NCI-H526 treated with DMSO at 0.1 percent for 48 hours (cell line): ENCODE data around the gene OGFOD3.
"Not testable (repeated sequence)": the region's sequence is repeated elsewhere in the genome, so short reads cannot be mapped to it uniquely, and the experiment has no call there.

Experiments used
- DNase-seq: peaks from one replicate; lab custom pipeline; 2025; lab: John Stamatoyannopoulos, UW

Gene OGFOD3

DNA sequence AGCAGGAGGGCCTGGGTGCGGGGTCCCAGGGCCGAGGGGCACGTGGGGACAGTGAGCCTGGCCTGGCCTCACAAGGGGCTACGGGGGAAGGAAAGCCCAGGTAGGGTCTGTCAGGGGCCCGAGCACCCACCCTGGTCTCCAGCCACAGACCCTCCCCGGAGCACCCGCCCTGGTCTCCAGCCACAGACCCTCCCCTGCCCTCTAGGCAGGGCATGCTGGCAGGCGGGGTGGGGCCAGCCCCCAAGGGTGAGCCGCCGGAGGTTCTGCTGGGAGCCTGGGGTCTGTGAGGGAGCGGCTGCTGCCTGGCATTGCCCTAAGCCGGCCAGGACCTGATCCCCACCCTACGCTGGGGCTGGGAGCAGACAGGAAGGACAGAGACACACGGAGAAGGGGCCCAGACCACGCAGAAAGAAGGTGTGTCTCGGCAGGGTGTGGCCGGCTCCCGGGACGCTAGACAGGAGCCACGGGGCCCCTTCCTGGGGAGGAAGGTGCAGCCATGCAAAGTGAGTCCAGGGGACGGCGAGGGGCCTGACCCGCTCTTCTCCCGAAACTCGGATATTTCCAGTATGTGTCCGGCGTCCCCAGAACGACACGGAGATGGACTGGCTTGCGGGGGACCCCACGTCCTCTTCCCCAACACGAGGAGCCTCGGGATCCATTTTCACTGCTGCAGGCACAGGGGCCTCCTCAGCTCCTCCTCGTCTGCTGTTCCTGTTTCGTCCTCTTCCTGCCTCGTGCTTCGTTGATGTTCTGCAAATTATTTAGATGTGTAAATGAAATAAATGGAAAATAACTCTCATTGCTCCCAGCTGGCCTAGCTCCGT lies 31.3 kb downstream of the OGFOD3 start:
- no peak for DNase-seq

DNA sequence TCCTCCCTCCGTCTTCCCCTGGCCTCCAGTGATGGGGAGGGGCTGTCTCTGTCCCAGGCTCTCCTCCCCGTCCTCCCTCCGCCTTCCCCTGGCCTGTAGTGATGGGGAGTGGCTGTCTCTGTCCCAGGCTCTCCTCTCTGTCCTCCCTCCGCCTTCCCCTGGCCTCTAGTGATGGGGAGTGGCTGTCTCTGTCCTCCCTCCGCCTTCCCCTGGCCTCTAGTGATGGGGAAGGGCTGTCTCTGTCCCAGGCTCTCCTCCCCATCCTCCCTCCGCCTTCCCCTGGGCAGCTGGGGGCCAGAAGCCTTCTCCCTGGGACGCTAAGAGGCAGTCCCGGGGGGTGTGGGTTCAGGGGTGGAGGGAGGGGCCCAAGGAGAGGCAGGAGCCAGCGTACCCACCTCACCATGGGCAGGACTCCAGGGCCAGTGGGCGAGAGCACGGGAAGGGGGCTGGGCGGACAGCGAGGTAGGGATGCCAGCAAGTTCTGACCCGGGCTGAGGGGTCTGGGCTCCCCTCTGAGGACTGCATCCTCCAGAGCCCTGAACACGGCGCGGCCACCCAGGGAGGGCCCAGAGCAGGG lies 32.0 kb downstream of the OGFOD3 start:
- DNase-seq: no peak

DNA sequence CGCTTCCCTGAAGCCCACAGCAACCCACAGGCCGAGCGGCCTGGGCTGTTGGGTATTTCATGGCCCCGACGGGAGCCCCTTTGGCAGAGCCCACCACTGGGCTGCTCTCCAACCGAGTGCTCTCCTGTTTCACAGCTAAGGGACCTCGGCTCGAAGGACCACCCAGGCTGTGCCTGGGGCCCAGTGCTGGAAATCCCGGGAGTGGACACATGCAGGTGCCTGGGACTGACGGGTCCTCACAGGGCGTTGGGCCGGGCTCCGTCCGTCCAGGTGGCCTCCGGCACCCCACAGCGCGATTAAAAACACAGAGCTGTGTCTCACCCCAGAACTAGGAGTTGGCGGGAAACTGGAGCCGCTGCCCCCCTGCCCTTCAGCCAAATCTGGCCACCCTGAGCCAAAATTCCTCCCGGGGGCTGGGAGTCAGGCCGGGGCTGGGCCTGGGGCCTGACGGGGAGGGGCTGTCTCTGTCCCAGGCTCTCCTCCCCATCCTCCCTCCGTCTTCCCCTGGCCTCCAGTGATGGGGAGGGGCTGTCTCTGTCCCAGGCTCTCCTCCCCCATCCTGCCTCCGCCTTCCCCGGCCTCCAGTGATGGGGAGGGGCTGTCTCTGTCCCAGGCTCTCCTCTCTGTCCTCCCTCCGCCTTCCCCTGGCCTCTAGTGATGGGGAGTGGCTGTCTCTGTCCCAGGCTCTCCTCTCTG lies 32.7 kb downstream of the OGFOD3 start:
- DNase-seq: no peak

DNA sequence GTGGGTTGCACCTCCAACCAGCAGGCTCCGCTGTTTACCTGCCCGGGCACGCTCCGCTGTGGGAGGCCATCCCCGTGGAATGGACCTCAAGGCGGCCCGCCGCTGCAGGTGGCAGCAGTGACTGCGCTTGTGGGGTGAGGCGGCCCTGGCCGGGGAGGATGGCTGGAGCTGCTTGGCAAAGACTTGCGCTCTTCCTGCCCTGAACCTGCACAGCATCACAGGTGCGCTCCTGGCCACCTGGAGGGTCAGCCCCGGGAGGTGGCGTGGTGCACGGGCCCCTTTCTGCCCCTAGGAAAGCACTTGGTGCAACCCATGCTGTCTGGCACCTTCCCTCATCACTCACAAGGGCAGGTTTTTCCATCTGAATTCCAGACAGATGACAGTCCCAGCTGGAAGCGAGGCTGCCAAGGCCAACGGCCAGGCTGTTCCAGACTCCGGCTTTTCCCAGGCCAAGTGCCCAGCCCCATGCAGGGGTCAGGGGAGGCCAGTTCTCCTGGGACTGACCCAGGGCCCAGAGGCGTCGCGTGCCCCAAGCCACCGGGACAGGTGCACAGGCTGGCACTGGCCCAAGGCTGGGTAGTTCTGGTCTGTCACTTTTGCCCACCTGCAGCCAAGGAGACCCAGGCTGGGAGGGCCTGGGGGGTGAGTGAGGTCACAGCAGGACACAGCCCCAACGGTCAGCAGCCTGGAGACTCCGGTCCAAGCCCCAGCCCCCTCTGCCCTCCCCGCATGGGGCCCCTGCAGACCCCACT lies 33.5 kb downstream of the OGFOD3 start:
- DNase-seq: peak; percentile 71

DNA sequence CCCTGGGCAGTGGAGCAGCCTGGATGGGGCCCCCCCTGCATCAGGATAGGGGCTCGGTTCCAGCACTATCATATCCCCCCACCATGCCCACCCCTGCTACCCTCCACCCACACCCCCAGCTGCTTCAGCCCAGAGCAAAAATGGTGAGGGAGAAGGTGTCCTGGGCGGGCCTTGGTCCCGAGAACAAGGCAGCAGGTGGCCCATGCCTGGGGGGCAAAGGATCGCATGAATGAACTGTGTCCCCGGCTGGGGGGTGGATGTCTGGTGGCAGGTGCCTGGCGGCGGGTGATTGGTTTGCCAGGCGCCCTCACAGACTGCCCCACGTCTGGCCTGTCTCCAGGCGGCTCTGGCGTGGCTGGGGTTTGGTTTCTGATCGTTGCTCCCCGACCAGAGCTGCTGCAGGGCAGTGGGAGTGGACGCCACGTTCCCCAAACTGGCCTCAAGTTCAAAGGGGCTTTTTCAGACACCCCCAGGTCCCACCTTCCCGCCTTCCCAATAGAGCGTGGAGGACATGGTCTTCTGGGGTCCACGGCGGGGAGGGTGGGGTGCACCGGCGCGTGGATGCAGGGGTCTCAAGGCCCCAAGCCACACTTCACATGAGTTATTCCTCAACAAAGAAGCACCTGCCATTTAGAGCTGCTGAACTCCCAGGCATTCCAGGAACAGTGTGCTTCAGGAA lies 34.2 kb downstream of the OGFOD3 start:
- peak; percentile 28 for DNase-seq

DNA sequence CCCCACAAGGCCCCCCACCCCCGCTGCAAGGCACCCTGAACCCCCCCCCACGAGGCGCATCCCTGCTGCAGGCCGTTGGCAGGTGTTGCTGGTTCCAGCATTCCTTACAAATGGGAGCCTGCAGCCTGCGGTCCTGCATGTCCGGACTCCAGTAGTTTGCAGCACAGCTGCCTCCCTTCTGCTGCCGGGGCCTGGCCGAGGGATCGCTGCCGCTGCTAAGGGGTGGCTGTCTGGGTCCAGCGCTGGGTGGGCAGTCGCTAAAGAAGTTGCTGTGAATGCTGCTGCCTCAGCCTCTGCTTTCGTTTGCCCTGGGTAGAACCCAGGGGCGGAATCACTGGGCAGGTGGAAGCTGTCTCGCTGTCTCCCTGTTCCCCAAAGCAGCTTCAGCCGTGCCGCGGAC lies 35.0 kb downstream of the OGFOD3 start:
- DNase-seq: no peak

DNA sequence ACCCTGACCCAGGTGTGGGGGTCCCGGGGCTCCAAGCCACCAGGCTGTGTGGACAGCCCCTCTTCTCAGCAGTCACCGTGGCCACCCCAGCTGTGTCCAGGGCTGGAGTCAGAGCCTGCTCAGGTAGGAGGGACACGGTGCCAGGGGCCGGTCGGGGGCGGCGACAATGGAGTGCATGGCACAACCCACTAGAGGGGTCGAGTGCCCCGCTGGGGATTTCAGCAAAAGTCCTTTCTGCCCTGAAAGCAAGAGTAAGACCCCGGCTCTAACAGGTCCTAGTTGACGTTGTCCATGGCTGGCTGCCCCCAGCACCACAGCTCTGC lies 35.5 kb downstream of the OGFOD3 start:
- DNase-seq: no peak

DNA sequence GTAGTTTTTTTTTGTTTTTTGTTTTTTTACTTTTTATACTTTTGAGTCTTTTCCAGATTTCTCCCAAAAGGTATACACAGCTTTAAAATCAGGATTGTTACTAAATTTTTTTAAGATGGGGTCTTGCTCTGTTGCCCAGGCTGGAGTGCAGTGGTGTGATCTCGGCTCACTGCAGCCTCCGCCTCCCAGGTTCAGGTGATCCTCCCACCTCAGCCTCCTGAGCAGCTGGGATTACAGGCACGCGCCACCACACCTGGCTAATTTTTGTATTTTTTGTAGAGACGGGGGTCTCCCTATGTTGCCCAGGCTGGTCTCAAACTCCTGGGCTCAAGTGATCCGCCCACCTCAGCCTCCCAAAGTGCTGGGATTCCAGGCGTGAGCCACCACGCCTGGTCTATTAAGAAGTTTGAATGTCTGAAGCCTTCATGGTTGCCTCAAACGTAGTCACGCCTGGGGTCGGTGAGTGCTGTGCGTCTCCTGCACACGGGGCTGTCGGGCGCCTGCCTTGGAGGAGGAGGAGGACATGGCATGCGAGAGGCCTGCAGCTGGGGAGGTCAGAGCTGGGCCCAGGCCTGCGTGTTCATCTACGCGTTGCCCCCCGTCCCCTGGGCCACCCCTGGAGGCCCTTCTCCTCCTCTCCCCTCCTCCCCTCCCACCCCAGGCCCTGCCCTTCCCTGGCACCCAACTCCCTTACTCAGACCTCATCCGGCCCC lies 36.0 kb downstream of the OGFOD3 start:
- DNase-seq: not testable (repeated sequence)

DNA sequence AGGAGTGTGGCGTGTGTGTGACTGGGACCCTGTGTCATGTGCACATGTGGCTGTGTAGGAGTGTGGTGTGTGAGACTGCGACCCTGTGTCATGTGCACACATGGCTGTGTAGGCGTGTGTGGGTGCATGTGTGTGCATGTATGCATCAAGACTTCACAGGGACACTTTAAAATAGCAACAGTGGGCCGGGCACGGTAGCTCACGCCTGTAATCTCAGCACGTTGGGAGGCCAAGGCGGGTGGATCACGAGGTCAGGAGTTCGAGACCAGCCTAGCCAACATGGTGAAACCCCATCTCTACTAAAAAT lies 36.7 kb downstream of the OGFOD3 start:
- not testable (repeated sequence) for DNase-seq

DNA sequence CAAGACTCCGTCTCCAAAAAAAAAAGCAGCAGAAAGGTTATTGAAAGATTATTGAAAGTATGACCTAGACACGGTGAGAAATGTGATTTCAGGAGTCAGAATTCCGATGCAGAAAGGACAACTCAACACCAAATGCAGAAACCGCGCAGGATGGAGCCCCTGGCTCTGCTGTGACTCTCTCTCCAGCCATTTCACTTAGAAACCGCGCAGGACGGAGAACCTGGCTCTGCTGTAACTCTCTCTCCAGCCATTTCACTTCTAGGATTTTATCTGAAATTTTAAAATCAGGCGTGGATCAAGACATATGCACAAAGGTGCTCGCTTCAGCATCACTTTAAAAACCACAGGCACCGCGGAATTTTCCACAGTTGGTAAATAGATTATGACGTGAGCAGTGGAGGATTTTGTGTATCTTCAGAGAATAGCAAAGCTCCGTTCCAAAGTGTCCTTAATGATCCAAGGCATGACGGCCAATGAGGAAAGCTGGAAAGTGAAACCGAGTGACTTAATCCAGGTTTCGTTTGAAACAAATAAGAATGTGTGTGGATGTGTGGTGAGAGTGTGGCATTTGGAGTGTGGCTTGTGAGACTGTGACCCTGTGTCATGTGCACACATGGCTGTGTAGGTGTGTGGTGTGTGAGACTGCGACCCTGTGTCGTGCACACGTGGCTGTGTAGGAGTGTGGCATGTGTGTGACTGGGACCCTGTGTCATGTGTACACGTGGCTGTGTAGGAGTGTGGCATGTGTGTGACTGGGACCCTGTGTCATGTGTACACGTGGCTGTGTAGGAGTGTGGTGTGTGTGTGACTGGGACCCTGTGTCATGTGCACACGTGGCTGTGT lies 37.3 kb downstream of the OGFOD3 start:
- DNase-seq: no peak

DNA sequence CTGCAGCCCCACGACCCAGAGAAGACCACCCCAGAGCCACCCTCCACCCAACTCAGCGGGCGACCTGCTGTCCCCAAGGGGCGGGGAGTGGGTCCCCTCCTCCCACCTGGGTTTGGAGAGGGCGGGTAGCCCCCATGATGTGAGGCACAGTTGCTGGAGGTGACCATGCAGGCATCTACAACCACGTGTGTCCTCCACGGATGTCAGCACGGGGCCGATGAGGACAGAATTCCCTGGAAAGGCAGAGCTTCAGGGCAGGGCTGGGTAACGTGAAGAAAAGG lies 39.7 kb downstream of the OGFOD3 start:
- no peak for DNase-seq

DNA sequence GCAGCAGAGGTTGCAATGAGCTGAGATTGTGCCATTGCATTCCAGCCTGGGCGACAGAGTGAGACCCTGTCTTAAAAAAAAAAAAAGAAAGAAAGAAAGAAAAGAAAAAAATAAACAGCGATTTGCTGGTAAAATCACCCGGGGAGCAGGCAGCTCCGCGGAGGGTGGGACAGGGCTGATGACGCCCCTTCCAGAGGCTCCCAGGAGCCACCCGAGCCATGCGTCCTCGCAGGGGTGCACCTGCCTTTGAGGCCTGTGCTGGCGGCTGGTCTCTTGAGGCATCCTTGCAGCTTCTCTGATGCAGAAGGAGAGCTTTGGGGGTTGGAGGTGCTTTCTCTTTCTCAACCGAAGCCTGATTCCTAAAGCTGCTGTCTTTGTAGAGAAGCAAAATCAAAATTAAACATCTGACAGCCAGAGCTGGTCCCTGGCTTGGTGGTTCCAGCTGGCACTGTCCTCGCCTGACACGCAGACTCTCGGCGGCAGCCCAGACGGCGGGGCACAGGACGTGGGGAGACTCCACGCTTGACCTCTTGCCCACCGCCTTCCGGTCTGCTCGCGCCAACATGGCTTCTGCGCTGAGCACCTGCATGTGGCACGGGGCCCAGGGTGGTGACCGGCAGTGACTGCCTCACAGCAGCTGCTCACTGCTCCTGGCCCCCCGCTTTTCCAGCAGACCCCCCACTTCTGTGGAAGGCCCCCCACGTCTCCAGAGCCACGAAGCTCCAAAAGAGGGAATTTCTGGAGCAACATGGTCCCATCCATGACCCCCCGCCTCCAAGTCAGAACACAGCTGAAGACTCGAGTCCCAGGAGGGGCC lies 40.3 kb downstream of the OGFOD3 start:
- DNase-seq: no peak

DNA sequence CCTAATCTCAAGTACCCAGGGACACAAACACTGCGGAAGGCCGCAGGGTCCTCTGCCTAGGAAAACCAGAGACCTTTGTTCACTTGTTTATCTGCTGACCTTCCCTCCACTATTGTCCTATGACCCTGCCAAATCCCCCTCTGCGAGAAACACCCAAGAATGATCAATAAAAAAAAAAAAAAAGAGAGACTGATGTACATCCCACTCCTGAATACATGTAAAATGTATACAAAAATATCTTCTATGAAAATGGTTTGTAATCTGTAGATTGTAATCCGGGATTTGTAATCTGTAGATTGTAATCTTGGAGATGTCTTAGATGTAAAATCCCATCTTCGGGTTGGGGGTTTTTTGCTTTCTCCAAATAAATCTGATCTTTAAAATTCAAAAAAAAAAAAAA lies 41.1 kb downstream of the OGFOD3 start:
- not testable (repeated sequence) for DNase-seq

DNA sequence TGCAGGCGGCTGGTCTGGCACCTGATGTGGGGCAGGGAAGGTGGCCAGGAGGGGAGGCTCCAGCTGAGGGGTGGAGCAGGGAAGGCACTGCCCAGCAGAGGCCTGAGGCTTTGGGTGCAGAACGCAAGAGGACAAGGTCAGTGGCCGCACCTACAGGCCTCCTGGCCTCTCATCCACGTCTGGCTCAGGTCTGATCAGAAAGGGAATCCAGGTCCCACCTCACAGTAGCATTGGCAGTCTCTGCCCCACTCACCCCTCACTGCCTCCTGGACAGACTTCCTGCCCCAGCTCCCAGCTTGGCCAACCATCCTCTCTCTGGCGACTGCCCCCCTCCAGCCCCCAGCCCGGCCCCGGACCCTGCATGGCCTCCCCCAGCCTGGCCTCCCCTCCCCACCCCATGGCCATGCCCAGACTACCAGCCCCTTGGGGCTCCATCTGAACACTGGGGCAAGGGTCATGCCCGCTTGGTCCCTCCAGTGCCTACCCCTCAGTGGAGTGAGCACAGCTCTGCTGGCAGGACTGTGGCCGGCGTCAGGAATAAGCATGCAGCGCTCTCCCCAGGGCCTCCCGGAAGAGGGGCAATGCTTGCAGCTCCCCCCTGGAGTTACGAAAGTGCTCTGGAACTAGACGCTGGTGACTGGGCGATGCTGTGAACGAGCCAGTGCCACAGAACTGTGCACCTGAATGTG lies 42.2 kb downstream of the OGFOD3 start:
- DNase-seq: no peak

DNA sequence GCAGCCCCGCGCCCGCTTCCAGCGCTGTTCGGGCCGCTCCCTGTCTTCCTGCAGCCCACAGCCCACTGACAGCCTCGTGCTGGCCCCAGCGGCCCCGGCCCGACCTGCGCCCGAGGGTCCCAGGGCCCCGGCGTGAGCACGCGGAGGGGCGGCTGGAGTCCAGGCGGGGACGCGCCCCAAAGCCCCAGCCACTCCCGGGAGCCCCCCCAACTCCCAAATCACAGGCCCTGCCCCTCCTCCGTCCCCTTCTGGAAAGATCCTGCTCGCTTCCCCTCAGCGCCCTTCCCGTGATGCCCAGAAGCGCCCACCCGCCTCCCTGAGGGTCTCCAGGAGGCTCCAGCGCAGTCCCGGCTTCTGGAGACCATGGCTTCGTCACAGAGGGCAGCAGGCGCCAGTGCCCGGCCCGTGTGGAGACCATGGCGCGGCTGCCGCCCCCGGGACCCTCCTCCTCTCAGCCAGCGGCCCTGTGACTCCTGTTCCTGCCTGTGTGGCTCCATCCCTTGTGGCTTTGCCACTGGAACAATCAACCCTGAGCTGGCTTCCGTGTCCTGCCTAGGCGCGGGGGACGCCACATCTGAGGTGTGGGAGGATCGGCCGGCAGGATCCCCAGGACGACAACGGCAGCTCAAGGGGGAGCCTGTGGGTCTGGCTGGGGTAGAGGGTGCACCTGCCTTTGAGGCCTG lies 42.9 kb downstream of the OGFOD3 start:
- no peak for DNase-seq

DNA sequence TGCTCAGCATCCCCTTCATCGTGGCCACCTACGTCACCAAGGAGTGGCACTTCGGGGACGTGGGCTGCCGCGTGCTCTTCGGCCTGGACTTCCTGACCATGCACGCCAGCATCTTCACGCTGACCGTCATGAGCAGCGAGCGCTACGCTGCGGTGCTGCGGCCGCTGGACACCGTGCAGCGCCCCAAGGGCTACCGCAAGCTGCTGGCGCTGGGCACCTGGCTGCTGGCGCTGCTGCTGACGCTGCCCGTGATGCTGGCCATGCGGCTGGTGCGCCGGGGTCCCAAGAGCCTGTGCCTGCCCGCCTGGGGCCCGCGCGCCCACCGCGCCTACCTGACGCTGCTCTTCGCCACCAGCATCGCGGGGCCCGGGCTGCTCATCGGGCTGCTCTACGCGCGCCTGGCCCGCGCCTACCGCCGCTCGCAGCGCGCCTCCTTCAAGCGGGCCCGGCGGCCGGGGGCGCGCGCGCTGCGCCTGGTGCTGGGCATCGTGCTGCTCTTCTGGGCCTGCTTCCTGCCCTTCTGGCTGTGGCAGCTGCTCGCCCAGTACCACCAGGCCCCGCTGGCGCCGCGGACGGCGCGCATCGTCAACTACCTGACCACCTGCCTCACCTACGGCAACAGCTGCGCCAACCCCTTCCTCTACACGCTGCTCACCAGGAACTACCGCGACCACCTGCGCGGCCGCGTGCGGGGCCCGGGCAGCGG lies 43.6 kb downstream of the OGFOD3 start:
- peak; percentile 37 for DNase-seq

DNA sequence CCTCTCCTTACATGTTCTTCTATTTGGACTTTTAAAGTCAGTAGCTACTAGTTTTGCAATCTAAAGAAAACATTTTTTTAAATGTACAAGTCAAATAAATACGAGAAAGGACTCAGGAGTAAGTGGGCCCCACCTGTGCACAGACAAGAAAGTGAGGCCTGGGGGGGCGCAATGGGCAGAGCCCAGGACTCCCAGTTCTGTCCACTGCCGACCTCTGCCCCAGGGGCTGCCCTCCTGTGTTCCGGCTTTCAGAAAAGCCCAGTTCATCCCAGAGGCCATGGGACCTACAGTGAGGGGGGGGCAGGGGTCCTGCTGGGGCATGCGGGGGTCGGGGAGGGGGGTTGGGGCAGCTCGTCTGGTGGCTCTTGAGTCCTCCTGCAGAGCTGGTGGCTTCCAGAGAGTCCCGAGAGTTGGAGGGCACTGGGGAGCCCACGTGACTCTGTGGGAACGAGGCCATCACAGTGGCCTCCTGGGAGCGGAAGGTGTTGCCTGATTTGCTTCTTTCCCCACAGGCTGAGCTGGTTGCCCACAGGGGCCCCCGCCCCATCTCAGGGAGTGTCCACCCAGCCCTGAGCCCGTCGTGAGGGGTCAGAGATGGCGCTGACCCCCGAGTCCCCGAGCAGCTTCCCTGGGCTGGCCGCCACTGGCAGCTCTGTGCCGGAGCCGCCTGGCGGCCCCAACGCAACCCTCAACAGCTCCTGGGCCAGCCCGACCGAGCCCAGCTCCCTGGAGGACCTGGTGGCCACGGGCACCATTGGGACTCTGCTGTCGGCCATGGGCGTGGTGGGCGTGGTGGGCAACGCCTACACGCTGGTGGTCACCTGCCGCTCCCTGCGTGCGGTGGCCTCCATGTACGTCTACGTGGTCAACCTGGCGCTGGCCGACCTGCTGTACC lies 44.4 kb downstream of the OGFOD3 start:
- DNase-seq: no peak
